H1 (cell line): Measurements from ENCODE around the gene SPEM3. TPM values are rescaled to one million over a fixed set of nuclear protein-coding genes. Genes with fewer than 3 reads are reported as not detected.

ENCODE experiments used
- FOSL1 ChIP-seq: IDR thresholded peaks from 2 replicates; pipeline ENCODE4 v1.6.1; 2011; ENCODE audit warnings: mild to moderate bottlenecking, low read depth, low read length, moderate library complexity; ENCODE audit not compliant: insufficient read depth
- GTF2F1 ChIP-seq: IDR thresholded peaks from 2 replicates; pipeline ENCODE4 v1.6.1; 2012; ENCODE audit warnings: low read depth, low read length, improper control_type of control experiment, borderline replicate concordance
- USF2 ChIP-seq: IDR thresholded peaks from 2 replicates; pipeline ENCODE4 v1.6.1; 2011; ENCODE audit warnings: low read length, improper control_type of control experiment
- polyA plus RNA-seq, 7 experiments: library from polyadenylated mRNA; depleted of rRNA in 3 of 7; stranded (reverse) in 5 of 7; unstranded in 2 of 7; fragments of >200 nt in 5 of 7; fragments of 200-250 nt in 2 of 7; gene quantifications; 1 replicate in 5 of 7; 2 replicates in 1 of 7; 4 replicates in 1 of 7; pipeline versions ENCODE4 v1.2.1 to v1.2.3, GENCODE V29; 2011 to 2013; ENCODE audit warnings: missing spikeins in 2 of 7, mixed read lengths in 2 of 7
- total RNA-seq: library from RNA; stranded (reverse); fragmentation: NEBNext Ultra II Directional; extraction: Animal tissue kit (Norgen Biotek cat#: 25700); gene quantifications from 2 replicates; pipeline ENCODE4 v1.2.1, GENCODE V29; 2021

Gene SPEM3
- total and polyA plus RNA-seq, 2 of the 8 experiments (the other 6 are each of a cell fraction or from before 2014, with no cell fraction given) = 0.02 TPM; not detected in 1

GRCh38 chr17:7441266-7441665 is 12.6 kb downstream of the SPEM3 start (continued):
- TF ChIP-seq USF2 (no peak), GTF2F1 (no peak), FOSL1 (no peak)
